H9 (cell line): ENCODE measurements around the gene MTA3. TPM values are rescaled to one million over a fixed set of nuclear protein-coding genes. Genes with fewer than 3 reads are reported as not detected.

Experiments used
- DNase-seq: peaks from one replicate; pipeline ENCODE4 v3.0.0-alpha.2; 2017
- H2AFZ ChIP-seq: one replicate; pipeline ENCODE4 v1.6.1; 2013; ENCODE audit warnings: mild to moderate bottlenecking, low read length, control low read depth, moderate library complexity
- H2AK5ac ChIP-seq: 2 replicates; pipeline ENCODE4 v1.6.1; 2013; ENCODE audit warnings: low read length, control low read depth, mixed read lengths; ENCODE audit not compliant: insufficient read length
- H2BK120ac ChIP-seq: one replicate; pipeline ENCODE4 v1.6.1; 2013; ENCODE audit warnings: low read depth, mild to moderate bottlenecking, low read length, control low read depth, inconsistent platforms; ENCODE audit not compliant: poor library complexity, severe bottlenecking
- H2BK12ac ChIP-seq: 2 replicates; pipeline ENCODE4 v1.6.1; 2013; ENCODE audit warnings: low read length, control low read depth, mixed read lengths, low read depth; ENCODE audit not compliant: insufficient read length
- H2BK15ac ChIP-seq: 2 replicates; pipeline ENCODE4 v1.6.1; 2013; ENCODE audit warnings: low read depth, low read length, control low read depth
- H2BK20ac ChIP-seq: one replicate; pipeline ENCODE4 v1.6.1; 2013; ENCODE audit warnings: low read depth, mild to moderate bottlenecking, low read length, control low read depth, inconsistent platforms; ENCODE audit not compliant: poor library complexity, severe bottlenecking
- H2BK5ac ChIP-seq: 2 replicates; pipeline ENCODE4 v1.6.1; 2013; ENCODE audit warnings: low read length, control low read depth, mixed read lengths; ENCODE audit not compliant: insufficient read length
- H3K14ac ChIP-seq: 2 replicates; pipeline ENCODE4 v1.6.1; 2013; ENCODE audit warnings: low read length, control low read depth; ENCODE audit not compliant: insufficient read depth
- H3K18ac ChIP-seq: 2 replicates; pipeline ENCODE4 v1.6.1; 2013; ENCODE audit warnings: low read depth, mild to moderate bottlenecking, mixed read lengths, low read length, control low read depth; ENCODE audit not compliant: insufficient read length
- H3K23ac ChIP-seq: 2 replicates; pipeline ENCODE4 v1.6.1; 2013; ENCODE audit warnings: low read length, control low read depth, mixed read lengths, low read depth; ENCODE audit not compliant: insufficient read length
- H3K23me2 ChIP-seq: 2 replicates; pipeline ENCODE4 v1.6.1; 2013; ENCODE audit warnings: low read depth, mild to moderate bottlenecking, mixed read lengths, low read length, control low read depth; ENCODE audit not compliant: insufficient read length, poor library complexity, severe bottlenecking
- H3K27ac ChIP-seq: 2 replicates; pipeline ENCODE4 v1.5.1; 2013; ENCODE audit warnings: low read length, control low read depth, mixed read lengths, low read depth; ENCODE audit not compliant: insufficient read length
- H3K27me3 ChIP-seq: 2 replicates; pipeline ENCODE4 v1.6.1; 2013; ENCODE audit warnings: low read length, control low read depth, inconsistent platforms; ENCODE audit not compliant: insufficient read depth
- H3K4ac ChIP-seq: 2 replicates; pipeline ENCODE4 v1.6.1; 2013; ENCODE audit warnings: low read depth, mild to moderate bottlenecking, control low read depth, inconsistent platforms, low read length, moderate library complexity
- H3K4me1 ChIP-seq: 2 replicates; pipeline ENCODE4 v1.6.1; 2013; ENCODE audit warnings: low read length, control low read depth, inconsistent platforms; ENCODE audit not compliant: insufficient read depth
- H3K4me2 ChIP-seq: 2 replicates; pipeline ENCODE4 v1.6.1; 2013; ENCODE audit warnings: low read length, control low read depth, mixed read lengths; ENCODE audit not compliant: insufficient read length, insufficient read depth
- H3K56ac ChIP-seq: 2 replicates; pipeline ENCODE4 v1.6.1; 2013; ENCODE audit warnings: low read depth, mild to moderate bottlenecking, mixed read lengths, low read length, control low read depth; ENCODE audit not compliant: insufficient read length
- H3K79me1 ChIP-seq: 2 replicates; pipeline ENCODE4 v1.6.1; 2013; ENCODE audit warnings: low read depth, mild to moderate bottlenecking, moderate library complexity, low read length, control low read depth, inconsistent platforms; ENCODE audit not compliant: insufficient read depth, poor library complexity, severe bottlenecking
- H3K79me2 ChIP-seq: 2 replicates; pipeline ENCODE4 v1.6.1; 2013; ENCODE audit warnings: low read length, control low read depth, inconsistent platforms; ENCODE audit not compliant: insufficient read depth
- H3K9ac ChIP-seq: 2 replicates; pipeline ENCODE4 v1.6.1; 2013; ENCODE audit warnings: low read length, control low read depth, mixed read lengths; ENCODE audit not compliant: insufficient read length; ENCODE audit errors: extremely low read depth
- H3K9me3 ChIP-seq: one replicate; pipeline ENCODE4 v1.6.1; 2013; ENCODE audit warnings: low read depth, low read length, inconsistent platforms; ENCODE audit not compliant: control insufficient read depth
- H3T11ph ChIP-seq: one replicate; pipeline ENCODE4 v1.6.1; 2013; ENCODE audit warnings: mild to moderate bottlenecking, low read length, control low read depth, inconsistent platforms
- H4K20me1 ChIP-seq: one replicate; pipeline ENCODE4 v1.6.1; 2013; ENCODE audit not compliant: control insufficient read depth, insufficient read length, insufficient read depth
- H4K5ac ChIP-seq: 2 replicates; pipeline ENCODE4 v1.6.1; 2013; ENCODE audit warnings: low read depth, mild to moderate bottlenecking, mixed read lengths, low read length, control low read depth; ENCODE audit not compliant: insufficient read length
- H4K8ac ChIP-seq: replicated peaks from 2 replicates; pipeline ENCODE4 v1.6.1; 2013; ENCODE audit warnings: low read length, control low read depth, mixed read lengths, low read depth; ENCODE audit not compliant: insufficient read length
- H4K91ac ChIP-seq: 2 replicates; pipeline ENCODE4 v1.6.1; 2013; ENCODE audit warnings: low read depth, mild to moderate bottlenecking, moderate library complexity, mixed read lengths, low read length, control low read depth; ENCODE audit not compliant: insufficient read length
- H3K27ac Mint-ChIP-seq, 3 experiments: 2 replicates in 2 of 3; 3 replicates in 1 of 3; pipeline ENCODE4 v1.8.0; 2020 to 2021; ENCODE audit warnings: mixed read lengths in 3 of 3, mild to moderate bottlenecking in 1 of 3, moderate library complexity in 1 of 3
- H3K27me3 Mint-ChIP-seq: 2 replicates; pipeline ENCODE4 v1.8.0; 2021; ENCODE audit warnings: low read depth, mild to moderate bottlenecking, moderate library complexity, mixed read lengths
- H3K36me3 Mint-ChIP-seq, 3 experiments: 2 replicates in 2 of 3; 3 replicates in 1 of 3; pipeline ENCODE4 v1.8.0; 2020 to 2021; ENCODE audit warnings: low read depth in 3 of 3, mixed read lengths in 3 of 3; ENCODE audit not compliant: insufficient read depth in 1 of 3
- H3K4me1 Mint-ChIP-seq, 2 experiments: 2 replicates each; pipeline ENCODE4 v1.8.0; 2020; ENCODE audit warnings: mixed read lengths in 2 of 2
- H3K4me3 Mint-ChIP-seq, 2 experiments: 2 replicates in 1 of 2; 3 replicates in 1 of 2; pipeline ENCODE4 v1.8.0; 2020 to 2021; ENCODE audit warnings: mild to moderate bottlenecking in 2 of 2, mixed read lengths in 2 of 2, moderate library complexity in 1 of 2
- H3K9me3 Mint-ChIP-seq, 2 experiments: 2 replicates in 1 of 2; 3 replicates in 1 of 2; pipeline ENCODE4 v1.8.0; 2020; ENCODE audit warnings: mild to moderate bottlenecking in 2 of 2, mixed read lengths in 2 of 2, moderate library complexity in 1 of 2
- CTCF ChIP-seq: fragments of 200-600 bp; sonication (generic); conservative IDR thresholded peaks from 3 replicates; pipeline ENCODE4 v1.8.0; 2021; ENCODE audit warnings: antibody characterized with exemption, mild to moderate bottlenecking
- WGBS: extraction: QIAGEN DNeasy Blood & Tissue Kit; methylation state at CpG from one replicate; pipeline ENCODE4 v1.1.7; 2013; ENCODE audit warnings: missing lambda C conversion rate, low lambda C conversion rate, mixed read lengths; ENCODE audit not compliant: insufficient read length; ENCODE audit errors: extremely low coverage; 5-methylcytosine and 5-hydroxymethylcytosine counted together
- total RNA-seq: library from RNA; stranded (reverse); gene quantifications from 2 replicates; pipeline ENCODE4 v1.2.1, GENCODE V29; 2021

Gene MTA3
- total RNA-seq, 1 experiment from 2014 or later: 253 TPM

GRCh38 chr2:42754021-42754775 lies 185.8 kb downstream of the MTA3 start:
- Mint-ChIP-seq H3K4me1 (peaks cover 11 to 24% of the 10 kb centered on the region in 2 experiments), H3K4me3 (no peak overlapping the region), H3K27ac (peak overlapping the region in 2 of 3 experiments; percentile 16 to 83; a peak in 2 of 7 replicates), H3K36me3 (peaks cover 0 to 8% (median 4%) of the 10 kb centered on the region in 3 experiments; a peak in 3 of 7 replicates), H3K9me3 (no peaks in the 10 kb centered on the region), H3K27me3 (no peaks in the 10 kb centered on the region)
- Histone ChIP-seq H3T11ph (no peak overlapping the region), H3K79me1 (no peaks in the 10 kb centered on the region), H3K14ac (no peak overlapping the region), H2BK15ac (no peak overlapping the region), H4K8ac (no peak overlapping the region), H3K27ac (no peak overlapping the region), H3K23ac (no peak overlapping the region), H3K4me1 (no peaks in the 10 kb centered on the region), H3K4ac (no peak overlapping the region), H4K91ac (no peak overlapping the region), H3K27me3 (no peaks in the 10 kb centered on the region), H2BK20ac (no peak overlapping the region), H3K18ac (no peak overlapping the region), H4K20me1 (no peaks in the 10 kb centered on the region), H4K5ac (no peak overlapping the region), H2BK120ac (no peak overlapping the region), H3K23me2 (no peaks in the 10 kb centered on the region), H3K56ac (no peak overlapping the region), H3K9ac (no peak overlapping the region), H2AK5ac (no peak overlapping the region), H3K79me2 (no peaks in the 10 kb centered on the region), H3K4me2 (no peak overlapping the region), H2AFZ (no peak overlapping the region), H2BK5ac (no peak overlapping the region), H2BK12ac (no peak overlapping the region), H3K9me3 (no peaks in the 10 kb centered on the region)
- DNase-seq: no peak
- no peak for TF ChIP-seq CTCF
- WGBS: no CpG with 5 or more reads among the region's 11 CpGs
